HepG2 (cell line): ENCODE data around the gene USP5. TPM values are rescaled to one million over a fixed set of nuclear protein-coding genes. Genes with fewer than 3 reads are reported as not detected.

Experiments
- DRAP1 ChIP-seq: IDR thresholded peaks from 2 replicates; pipeline ENCODE4 v1.6.1; 2016; ENCODE audit warnings: missing genetic modification reagents, missing compliant biosample characterization
- EEA1 ChIP-seq: sonication (generic); formaldehyde crosslinking; IDR thresholded peaks from 2 replicates; pipeline ENCODE4 v1.5.1; 2020; ENCODE audit warnings: mild to moderate bottlenecking, missing genetic modification reagents, borderline replicate concordance
- FLYWCH1 ChIP-seq: sonication (generic); formaldehyde crosslinking; IDR thresholded peaks from 2 replicates; pipeline ENCODE4 v1.8.1; 2023; ENCODE audit warnings: mild to moderate bottlenecking, missing genetic modification reagents
- GABPB1 ChIP-seq: IDR thresholded peaks from 2 replicates; pipeline ENCODE4 v1.6.1; 2016; ENCODE audit warnings: mild to moderate bottlenecking, missing genetic modification reagents, moderate library complexity, missing compliant biosample characterization
- HDAC1 ChIP-seq: sonication (generic); formaldehyde crosslinking; IDR thresholded peaks from 2 replicates; pipeline ENCODE4 v1.5.1; 2020; ENCODE audit warnings: mild to moderate bottlenecking, missing genetic modification reagents
- KLF13 ChIP-seq: sonication (generic); formaldehyde crosslinking; IDR thresholded peaks from 2 replicates; pipeline ENCODE4 v1.4.0; 2020; ENCODE audit warnings: mild to moderate bottlenecking, missing genetic modification reagents
- MTA3 ChIP-seq: sonication (generic); formaldehyde crosslinking; IDR thresholded peaks from 2 replicates; pipeline ENCODE4 v1.4.0; 2020; ENCODE audit warnings: missing genetic modification reagents
- NFYB ChIP-seq: sonication (generic); formaldehyde crosslinking; IDR thresholded peaks from 2 replicates; pipeline ENCODE4 v1.4.0; 2020; ENCODE audit warnings: missing genetic modification reagents
- PCBP1 ChIP-seq: fragments of 200-400 bp; formaldehyde crosslinking; IDR thresholded peaks from 2 replicates; pipeline ENCODE4 v1.6.1; 2017; ENCODE audit warnings: mild to moderate bottlenecking, low read depth, low read length, borderline replicate concordance
- PCBP2 ChIP-seq: fragments of 200-400 bp; formaldehyde crosslinking; optimal IDR thresholded peaks from 2 replicates; pipeline ENCODE3; 2018; ENCODE audit warnings: low read length, low read depth; ENCODE audit not compliant: poor library complexity, severe bottlenecking
- PRMT3 ChIP-seq: sonication (generic); formaldehyde crosslinking; IDR thresholded peaks from 2 replicates; pipeline ENCODE4 v1.8.1; 2022; ENCODE audit warnings: low read depth, mild to moderate bottlenecking, moderate library complexity, missing genetic modification reagents, borderline replicate concordance
- SALL2 ChIP-seq: sonication (generic); formaldehyde crosslinking; IDR thresholded peaks from 2 replicates; pipeline ENCODE4 v1.8.1; 2023; ENCODE audit warnings: mild to moderate bottlenecking, missing genetic modification reagents, inconsistent platforms
- SMAD9 ChIP-seq: sonication (generic); formaldehyde crosslinking; IDR thresholded peaks from 2 replicates; pipeline ENCODE4 v1.5.1; 2020; ENCODE audit warnings: mild to moderate bottlenecking, missing genetic modification reagents
- SNAPC2 ChIP-seq: sonication (generic); formaldehyde crosslinking; IDR thresholded peaks from 2 replicates; pipeline ENCODE4 v1.8.1; 2022; ENCODE audit warnings: mild to moderate bottlenecking, missing genetic modification reagents
- SNAPC5 ChIP-seq: sonication (generic); formaldehyde crosslinking; IDR thresholded peaks from 2 replicates; pipeline ENCODE4 v1.8.1; 2023; ENCODE audit warnings: mild to moderate bottlenecking, missing genetic modification reagents, borderline replicate concordance
- SOX5 ChIP-seq: IDR thresholded peaks from 2 replicates; pipeline ENCODE4 v1.6.1; 2016; ENCODE audit warnings: borderline replicate concordance
- SRY ChIP-seq: sonication (generic); formaldehyde crosslinking; IDR thresholded peaks from 2 replicates; pipeline ENCODE4 v1.8.0; 2022; ENCODE audit warnings: mild to moderate bottlenecking, missing genetic modification reagents
- STAT6 ChIP-seq: sonication (generic); formaldehyde crosslinking; IDR thresholded peaks from 2 replicates; pipeline ENCODE4 v1.4.0; 2020; ENCODE audit warnings: missing genetic modification reagents, mild to moderate bottlenecking, borderline replicate concordance
- TAF1 ChIP-seq: sonication (generic); formaldehyde crosslinking; IDR thresholded peaks from 2 replicates; pipeline ENCODE4 v1.4.0; 2020; ENCODE audit warnings: missing genetic modification reagents
- U2AF1 ChIP-seq: fragments of 200-400 bp; formaldehyde crosslinking; optimal IDR thresholded peaks from 2 replicates; pipeline ENCODE3; 2017; ENCODE audit warnings: mild to moderate bottlenecking, low read depth, low read length
- U2AF2 ChIP-seq: fragments of 200-400 bp; formaldehyde crosslinking; IDR thresholded peaks from 2 replicates; pipeline ENCODE4 v1.6.1; 2017; ENCODE audit warnings: low read depth, mild to moderate bottlenecking, low read length
- YY1 ChIP-seq: IDR thresholded peaks from 2 replicates; pipeline ENCODE4 v1.6.1; 2011; ENCODE audit warnings: low read length, low read depth, moderate library complexity, mild to moderate bottlenecking; ENCODE audit not compliant: insufficient read depth, insufficient replicate concordance
- ZBTB7B ChIP-seq: sonication (generic); formaldehyde crosslinking; IDR thresholded peaks from 2 replicates; pipeline ENCODE4 v1.4.0; 2020; ENCODE audit warnings: missing genetic modification reagents
- ZFP90 ChIP-seq: sonication (generic); formaldehyde crosslinking; IDR thresholded peaks from 2 replicates; pipeline ENCODE4 v1.8.0; 2022; ENCODE audit warnings: missing genetic modification reagents, mild to moderate bottlenecking, inconsistent platforms, borderline replicate concordance
- ZNF235 ChIP-seq: sonication (generic); formaldehyde crosslinking; IDR thresholded peaks from 2 replicates; pipeline ENCODE4 v1.8.1; 2023; ENCODE audit warnings: mild to moderate bottlenecking, missing genetic modification reagents, borderline replicate concordance
- ZNF251 ChIP-seq: sonication (generic); formaldehyde crosslinking; IDR thresholded peaks from 2 replicates; pipeline ENCODE4 v1.9.0; 2021; ENCODE audit warnings: mild to moderate bottlenecking, missing genetic modification reagents
- polyA plus RNA-seq, 8 experiments: library from polyadenylated mRNA; depleted of rRNA in 3 of 8; stranded (reverse) in 7 of 8; unstranded in 1 of 8; fragments of >200 nt; fragmentation: Illumina TruSeq in 4 of 8; extraction: Trizol in 4 of 8; gene quantifications; 2 replicates each; pipeline versions ENCODE4 v1.2.1 to v1.2.3, GENCODE V29; 2011 to 2016; ENCODE audit warnings: low read depth in 4 of 8, missing spikeins in 1 of 8, mixed read lengths in 1 of 8; ENCODE audit not compliant: insufficient read depth in 1 of 8
- total RNA-seq, 5 experiments: library from RNA; depleted of rRNA; stranded (reverse); fragments of >200 nt; fragmentation: Illumina TruSeq; extraction: Trizol; gene quantifications; 2 replicates each; pipeline ENCODE4 v1.2.3, GENCODE V29; 2016; ENCODE audit warnings: low read depth in 1 of 5

Gene USP5
- total and polyA plus RNA-seq, 2 of the 13 experiments (the other 11 are each of a cell fraction or from before 2014, with no cell fraction given), result 39.6 to 56.0 TPM

GRCh38 chr12:6851921-6852650 lies at the start of gene USP5 (continued):
- TF ChIP-seq ZNF235 (CRISPR knock-in tag), result no peak
- TF ChIP-seq GABPB1 (CRISPR knock-in tag), result peak; percentile 98
- no peak for TF ChIP-seq PCBP2
- TF ChIP-seq TAF1 (CRISPR knock-in tag), result peak; percentile 69; the same call in 1 of the 2 replicates
- TF ChIP-seq DRAP1 (CRISPR knock-in tag), result peak; percentile 21; the same call in 1 of the 2 replicates
- peak; percentile 88; the same call in 1 of the 2 replicates for TF ChIP-seq PCBP1
- TF ChIP-seq MTA3 (CRISPR knock-in tag), result no peak
- peak; percentile 75; the same call in 1 of the 2 replicates for TF ChIP-seq SRY
- no peak for TF ChIP-seq FLYWCH1 (CRISPR knock-in tag)
- TF ChIP-seq KLF13 (CRISPR knock-in tag), result no peak
- no peak for TF ChIP-seq STAT6
- TF ChIP-seq SNAPC2 (CRISPR knock-in tag), result peak; percentile 66; the same call in 1 of the 2 replicates
- no peak; the same call in 1 of the 2 replicates for TF ChIP-seq ZBTB7B
- TF ChIP-seq EEA1 (CRISPR knock-in tag), result no peak
- peak; percentile 72 for TF ChIP-seq HDAC1 (CRISPR knock-in tag)
- peak; percentile 40 for TF ChIP-seq ZFP90 (CRISPR knock-in tag)
- peak; percentile 88 for TF ChIP-seq YY1
- 0 out of 2 replicates have a peak, but pooled peaks have one; percentile 36 for TF ChIP-seq SNAPC5 (CRISPR knock-in tag)
- TF ChIP-seq SALL2 (CRISPR knock-in tag), result peak; percentile 91; the same call in 1 of the 2 replicates
- no peak; the same call in 1 of the 2 replicates for TF ChIP-seq SOX5
- no peak for TF ChIP-seq U2AF2
- TF ChIP-seq SMAD9 (CRISPR knock-in tag), result no peak
- TF ChIP-seq NFYB (CRISPR knock-in tag), result peak; percentile 91
- TF ChIP-seq PRMT3, result no peak
- no peak for TF ChIP-seq ZNF251
- TF ChIP-seq U2AF1, result no peak
